Measurements from ENCODE around the gene IGSF3.

The IGSF3 gene

GRCh38 chr1:116667575-116668105 is at the start of gene IGSF3:
Gene IGSF3 (minus strand): TSS chr1:116667733. CDS start chr1:116666326, 1,407 bp downstream.
- H3K9me3 ChIP-seq (ENCODE audit: control insufficient read depth, insufficient read depth, low read length) = no peaks in the 10 kb centered on the region
- H3K36me3 ChIP-seq (ENCODE audit: insufficient read depth, low read length) = no peaks in the 10 kb centered on the region
- no peaks in the 10 kb centered on the region for H3K4me1 ChIP-seq (ENCODE audit: insufficient read depth, low read length)
- H3K9ac ChIP-seq (ENCODE audit: low read depth, low read length) = peak within 1 kb of the TSS; percentile 88

GRCh38 chr1:116717318-116717717 is 49.8 kb upstream of the IGSF3 start:
- Histone ChIP-seq H3K4me1 (ENCODE audit: insufficient read depth, low read length) (peaks cover 6% of the 10 kb centered on the region; the same call in 1 of the 2 replicates), H3K9ac (ENCODE audit: low read depth, low read length) (no peak overlapping the region), H3K9me3 (ENCODE audit: control insufficient read depth, insufficient read depth, low read length) (0 out of 2 replicates have a peak, but pooled peaks cover 4% of the 10 kb centered on the region), H3K36me3 (ENCODE audit: insufficient read depth, low read length) (no peaks in the 10 kb centered on the region)

- no peak overlapping the region for H3K9ac ChIP-seq (ENCODE audit: low read depth, low read length)
- peaks cover 15% of the 10 kb centered on the region for H3K4me1 ChIP-seq (ENCODE audit: insufficient read depth, low read length)
- H3K9me3 ChIP-seq (ENCODE audit: control insufficient read depth, insufficient read depth, low read length) = 0 out of 2 replicates have a peak, but pooled peaks cover 4% of the 10 kb centered on the region
- H3K36me3 ChIP-seq (ENCODE audit: insufficient read depth, low read length) = no peaks in the 10 kb centered on the region
Measured at GRCh38 chr1:116716391-116716790, 48.9 kb upstream of the IGSF3 start.

GRCh38 chr1:116713474-116713873 is 45.9 kb upstream of the IGSF3 start:
- Histone ChIP-seq H3K9ac (ENCODE audit: low read depth, low read length) (no peak overlapping the region), H3K9me3 (ENCODE audit: control insufficient read depth, insufficient read depth, low read length) (0 out of 2 replicates have a peak, but pooled peaks cover 4% of the 10 kb centered on the region), H3K4me1 (ENCODE audit: insufficient read depth, low read length) (peaks cover 19% of the 10 kb centered on the region), H3K36me3 (ENCODE audit: insufficient read depth, low read length) (no peaks in the 10 kb centered on the region)

GRCh38 chr1:116712510-116712909 is 45.0 kb upstream of the IGSF3 start:
- Histone ChIP-seq H3K9ac (ENCODE audit: low read depth, low read length) (no peak overlapping the region), H3K36me3 (ENCODE audit: insufficient read depth, low read length) (no peaks in the 10 kb centered on the region), H3K4me1 (ENCODE audit: insufficient read depth, low read length) (peaks cover 19% of the 10 kb centered on the region), H3K9me3 (ENCODE audit: control insufficient read depth, insufficient read depth, low read length) (peaks cover 4% of the 10 kb centered on the region; the same call in 1 of the 2 replicates)

GRCh38 chr1:116711263-116711840 is 43.8 kb upstream of the IGSF3 start:
- Histone ChIP-seq H3K4me1 (ENCODE audit: insufficient read depth, low read length) (peaks cover 19% of the 10 kb centered on the region), H3K36me3 (ENCODE audit: insufficient read depth, low read length) (no peaks in the 10 kb centered on the region), H3K9ac (ENCODE audit: low read depth, low read length) (no peak overlapping the region), H3K9me3 (ENCODE audit: control insufficient read depth, insufficient read depth, low read length) (peaks cover 4% of the 10 kb centered on the region; the same call in 1 of the 2 replicates)

GRCh38 chr1:116710420-116711262 is 43.1 kb upstream of the IGSF3 start:
- Histone ChIP-seq H3K4me1 (ENCODE audit: insufficient read depth, low read length) (peaks cover 19% of the 10 kb centered on the region), H3K9ac (ENCODE audit: low read depth, low read length) (no peak overlapping the region), H3K36me3 (ENCODE audit: insufficient read depth, low read length) (no peaks in the 10 kb centered on the region), H3K9me3 (ENCODE audit: control insufficient read depth, insufficient read depth, low read length) (peaks cover 4% of the 10 kb centered on the region; the same call in 1 of the 2 replicates)

- H3K4me1 ChIP-seq (ENCODE audit: insufficient read depth, low read length) = peaks cover 19% of the 10 kb centered on the region
- no peak overlapping the region for H3K9ac ChIP-seq (ENCODE audit: low read depth, low read length)
- no peaks in the 10 kb centered on the region for H3K36me3 ChIP-seq (ENCODE audit: insufficient read depth, low read length)
- H3K9me3 ChIP-seq (ENCODE audit: control insufficient read depth, insufficient read depth, low read length) = no peaks in the 10 kb centered on the region; the same call in 1 of the 2 replicates
Measured at GRCh38 chr1:116709666-116710167, 42.2 kb upstream of the IGSF3 start.

- Histone ChIP-seq H3K9me3 (ENCODE audit: control insufficient read depth, insufficient read depth, low read length) (no peaks in the 10 kb centered on the region; the same call in 1 of the 2 replicates), H3K4me1 (ENCODE audit: insufficient read depth, low read length) (peaks cover 19% of the 10 kb centered on the region), H3K36me3 (ENCODE audit: insufficient read depth, low read length) (no peaks in the 10 kb centered on the region), H3K9ac (ENCODE audit: low read depth, low read length) (no peak overlapping the region)
Measured at GRCh38 chr1:116708255-116708900, 40.8 kb upstream of the IGSF3 start.

- peaks cover 8% of the 10 kb centered on the region for H3K4me1 ChIP-seq (ENCODE audit: insufficient read depth, low read length)
Measured at GRCh38 chr1:116706841-116707240, 39.3 kb upstream of the IGSF3 start.

GRCh38 chr1:116706123-116706522 is 38.6 kb upstream of the IGSF3 start:
- no peaks in the 10 kb centered on the region; the same call in 1 of the 2 replicates for H3K9me3 ChIP-seq (ENCODE audit: control insufficient read depth, insufficient read depth, low read length)
- H3K9ac ChIP-seq (ENCODE audit: low read depth, low read length) = no peak overlapping the region
- 0 out of 2 replicates have a peak, but pooled peaks cover under 1% of the 10 kb centered on the region for H3K4me1 ChIP-seq (ENCODE audit: insufficient read depth, low read length)
- no peaks in the 10 kb centered on the region for H3K36me3 ChIP-seq (ENCODE audit: insufficient read depth, low read length)

More at GRCh38 chr1:116706841-116707240, 39.3 kb upstream of the IGSF3 start:
- Histone ChIP-seq H3K9ac (ENCODE audit: low read depth, low read length) (no peak overlapping the region), H3K36me3 (ENCODE audit: insufficient read depth, low read length) (no peaks in the 10 kb centered on the region), H3K9me3 (ENCODE audit: control insufficient read depth, insufficient read depth, low read length) (no peaks in the 10 kb centered on the region; the same call in 1 of the 2 replicates)

- H3K4me1 ChIP-seq (ENCODE audit: insufficient read depth, low read length) = no peaks in the 10 kb centered on the region
- no peaks in the 10 kb centered on the region for H3K36me3 ChIP-seq (ENCODE audit: insufficient read depth, low read length)
- no peaks in the 10 kb centered on the region; the same call in 1 of the 2 replicates for H3K9me3 ChIP-seq (ENCODE audit: control insufficient read depth, insufficient read depth, low read length)
- no peak overlapping the region for H3K9ac ChIP-seq (ENCODE audit: low read depth, low read length)
Measured at GRCh38 chr1:116704278-116704677, 36.7 kb upstream of the IGSF3 start.

- Histone ChIP-seq H3K4me1 (ENCODE audit: insufficient read depth, low read length) (peaks cover 8% of the 10 kb centered on the region; the same call in 1 of the 2 replicates), H3K9ac (ENCODE audit: low read depth, low read length) (no peak overlapping the region), H3K9me3 (ENCODE audit: control insufficient read depth, insufficient read depth, low read length) (no peaks in the 10 kb centered on the region), H3K36me3 (ENCODE audit: insufficient read depth, low read length) (no peaks in the 10 kb centered on the region)
Measured at GRCh38 chr1:116699605-116700004, 32.1 kb upstream of the IGSF3 start.

GRCh38 chr1:116698244-116698595 is 30.7 kb upstream of the IGSF3 start:
- H3K9me3 ChIP-seq (ENCODE audit: control insufficient read depth, insufficient read depth, low read length) = no peaks in the 10 kb centered on the region
- no peak overlapping the region for H3K9ac ChIP-seq (ENCODE audit: low read depth, low read length)
- peaks cover 8% of the 10 kb centered on the region; the same call in 1 of the 2 replicates for H3K4me1 ChIP-seq (ENCODE audit: insufficient read depth, low read length)
- no peaks in the 10 kb centered on the region for H3K36me3 ChIP-seq (ENCODE audit: insufficient read depth, low read length)

Measured in ES-I3 (cell line).